B cell (primary cell): Measurements from ENCODE around the gene CAMKK2. TPM values are rescaled to one million over a fixed set of nuclear protein-coding genes. Genes with fewer than 3 reads are reported as not detected.

ENCODE experiments used
- ATAC-seq: fragments of 200-7000 bp; cut with Tn5 transposase; one replicate; pipeline ENCODE4 v1.10.0; 2021; ENCODE audit warnings: low read depth, mild to moderate bottlenecking, moderate number of reproducible peaks, moderate library complexity
- CTCF ChIA-PET: fragments of 350-600 bp; sonication (Branson Sonifier 250); formaldehyde crosslinking; loops from one replicate; lab custom pipeline; 2021; ENCODE audit warnings: antibody characterized with exemption, inconsistent platforms; lab: Charles Lee
- POLR2A ChIA-PET: fragments of 350-600 bp; sonication (Branson Sonifier 250); formaldehyde crosslinking; loops from one replicate; lab custom pipeline; 2021; ENCODE audit warnings: antibody characterized with exemption; lab: Charles Lee
- DNase-seq: peaks from one replicate; pipeline ENCODE4 v3.0.0; 2013
- H2AFZ ChIP-seq: 2 replicates; pipeline ENCODE4 v1.6.1; 2012; ENCODE audit warnings: mild to moderate bottlenecking, low read depth, low read length; ENCODE audit not compliant: insufficient read depth, poor library complexity, severe bottlenecking
- H3K27ac ChIP-seq, 2 donors: 1 replicate in 1 of 2; 2 replicates in 1 of 2; pipeline ENCODE4 v1.5.1; 2012 to 2013; ENCODE audit warnings: low read length in 2 of 2, mild to moderate bottlenecking in 2 of 2, moderate library complexity in 1 of 2
- H3K27me3 ChIP-seq, 4 experiments: fragments of 200-600 bp in 1 of 4; sonication (generic) in 1 of 4; replicated peaks in 1 of 4; 1 replicate in 2 of 4; 2 replicates in 2 of 4; pipeline versions ENCODE4 v1.6.1 to v1.7.0; 2013 to 2016; ENCODE audit warnings: low read length in 3 of 4, mild to moderate bottlenecking in 2 of 4, mixed read lengths in 1 of 4, moderate library complexity in 1 of 4; ENCODE audit not compliant: insufficient read depth in 4 of 4, control insufficient read depth in 3 of 4; ENCODE audit errors: control extremely low read depth in 1 of 4
- H3K36me3 ChIP-seq, 2 experiments: replicated peaks in 1 of 2; 1 replicate in 1 of 2; 2 replicates in 1 of 2; pipeline versions ENCODE4 v1.6.1 to v1.7.1; 2013; ENCODE audit warnings: low read length in 1 of 2; ENCODE audit not compliant: insufficient read depth in 2 of 2, control insufficient read depth in 1 of 2; ENCODE audit errors: control extremely low read depth in 1 of 2, extremely low read depth in 1 of 2
- H3K4me1 ChIP-seq, 2 donors: fragments of 200-600 bp in 1 of 2; sonication (generic) in 1 of 2; 1 replicate in 1 of 2; 2 replicates in 1 of 2; pipeline versions ENCODE4 v1.5.1 to v1.6.1; 2013 to 2017; ENCODE audit warnings: low read length in 2 of 2; ENCODE audit not compliant: control insufficient read depth in 2 of 2, insufficient read depth in 2 of 2
- H3K4me2 ChIP-seq: replicated peaks from 2 replicates; pipeline ENCODE3; 2012; ENCODE audit warnings: mild to moderate bottlenecking, low read depth, low read length; ENCODE audit not compliant: poor library complexity, severe bottlenecking
- H3K4me3 ChIP-seq, 5 experiments: fragments of 200-600 bp in 1 of 5; sonication (generic) in 1 of 5; 1 replicate in 3 of 5; 2 replicates in 2 of 5; pipeline versions ENCODE4 v1.5.1 to v1.7.0; 2011 to 2016; ENCODE audit warnings: low read length in 4 of 5, mild to moderate bottlenecking in 4 of 5, low read depth in 2 of 5, control low read depth in 1 of 5, moderate library complexity in 1 of 5; ENCODE audit not compliant: insufficient read depth in 1 of 5; ENCODE audit errors: control extremely low read depth in 1 of 5, extremely low read depth in 1 of 5
- H3K79me2 ChIP-seq: fragments of 200-600 bp; sonication (generic); one replicate; pipeline ENCODE4 v1.6.0; 2016; ENCODE audit warnings: low read length; ENCODE audit not compliant: control insufficient read depth, insufficient read depth
- H3K9ac ChIP-seq: fragments of 200-600 bp; sonication (generic); 2 replicates; pipeline ENCODE4 v1.6.1; 2017; ENCODE audit warnings: mild to moderate bottlenecking, low read length, moderate library complexity
- H3K9me3 ChIP-seq, 3 donors: one replicate each; pipeline versions ENCODE4 v1.6.1 to v1.7.1; 2013; ENCODE audit warnings: low read length in 2 of 3; ENCODE audit not compliant: control insufficient read depth in 2 of 3, insufficient read depth in 1 of 3; ENCODE audit errors: control extremely low read depth in 1 of 3
- H4K20me1 ChIP-seq: 2 replicates; pipeline ENCODE4 v1.6.0; 2012; ENCODE audit warnings: mild to moderate bottlenecking, low read length; ENCODE audit not compliant: insufficient read depth, control insufficient read depth, poor library complexity, severe bottlenecking
- H3K27ac Mint-ChIP-seq: one replicate; pipeline ENCODE4 v1.8.0; 2021; ENCODE audit warnings: mixed read lengths
- H3K27me3 Mint-ChIP-seq: one replicate; pipeline ENCODE4 v1.8.0; 2021; ENCODE audit warnings: mixed read lengths
- H3K4me1 Mint-ChIP-seq: one replicate; pipeline ENCODE4 v1.8.0; 2021; ENCODE audit warnings: mixed read lengths
- H3K4me3 Mint-ChIP-seq: one replicate; pipeline ENCODE4 v1.8.0; 2021; ENCODE audit warnings: mixed read lengths
- H3K9me3 Mint-ChIP-seq: one replicate; pipeline ENCODE4 v1.8.0; 2022; ENCODE audit warnings: mixed read lengths; ENCODE audit not compliant: insufficient read depth
- CTCF ChIP-seq: fragments of 200-600 bp; IDR thresholded peaks from one replicate; pipeline ENCODE4 v1.8.0; 2022; ENCODE audit warnings: antibody characterized with exemption, mild to moderate bottlenecking
- EZH2 ChIP-seq: IDR thresholded peaks from 2 replicates; pipeline ENCODE4 v1.6.1; 2012; ENCODE audit warnings: borderline replicate concordance, low read depth, mild to moderate bottlenecking, moderate library complexity, low read length; ENCODE audit not compliant: insufficient read depth, poor library complexity, severe bottlenecking
- WGBS: methylation state at CpG from one replicate; pipeline ENCODE4 v1.1.5; 2013; ENCODE audit warnings: missing lambda C conversion rate; ENCODE audit not compliant: insufficient coverage; 5-methylcytosine and 5-hydroxymethylcytosine counted together
- intact Hi-C: fragments of 100-400 bp; cut with micrococcal nuclease; formaldehyde crosslinking; loops from one replicate; pipeline ENCODE4 v1.10.0; 2022
- polyA plus RNA-seq: library from polyadenylated mRNA; depleted of rRNA; stranded (reverse); fragments of >200 nt; gene quantifications from 2 replicates; pipeline ENCODE4 v1.2.3, GENCODE V29; 2012
- total RNA-seq, 2 donors: library from RNA; stranded (reverse); fragments of 120-200 nt in 1 of 2; gene quantifications; 1 replicate in 1 of 2; 2 replicates in 1 of 2; pipeline versions ENCODE4 v1.2.3 to v1.2.4, GENCODE V29; 2013 to 2022

The CAMKK2 gene
- total and polyA plus RNA-seq, 2 donors (not counting 1 experiment from before 2014, with no cell fraction given): 9.7 to 17.1 TPM

GRCh38 chr12:121218588-121219352, 77.7 kb downstream of the CAMKK2 start:
- intact Hi-C loops: no loop called here
- no peak for ATAC-seq
- H3K4me3 ChIP-seq: no peak overlapping the region
- no peak for DNase-seq
- H3K4me1 Mint-ChIP-seq: peaks cover 19% of the 10 kb centered on the region
- H3K27ac ChIP-seq: no peak overlapping the region
- no peak overlapping the region for H3K9ac ChIP-seq
- peaks cover 13 to 14% of the 10 kb centered on the region in 2 donors for H3K4me1 ChIP-seq
- no peaks in the 10 kb centered on the region for H3K9me3 ChIP-seq
- 98% methylated on average over 13 of the region's 18 CpGs for WGBS
- ChIA-PET CTCF (interaction anchor here (0.5 to 1.6 kb wide), 2 partner anchors 20 to 517 kb away, joined by 4 to 5 read pairs; no protein-coding TSS in a partner anchor), POLR2A (no interaction called here)
- no peaks in the 10 kb centered on the region for H3K27me3 Mint-ChIP-seq
- no peak overlapping the region for H3K4me3 Mint-ChIP-seq
- no peak overlapping the region for H3K27ac Mint-ChIP-seq
- no peaks in the 10 kb centered on the region for H4K20me1 ChIP-seq
- no peak overlapping the region for H2AFZ ChIP-seq
- peaks cover 2 to 8% of the 10 kb centered on the region in 2 experiments for H3K36me3 ChIP-seq
- H3K4me2 ChIP-seq: no peak overlapping the region
- TF ChIP-seq EZH2 (no peak), CTCF (no peak)
- H3K9me3 Mint-ChIP-seq: no peaks in the 10 kb centered on the region
- no peaks in the 10 kb centered on the region for H3K27me3 ChIP-seq
- no peaks in the 10 kb centered on the region for H3K79me2 ChIP-seq

- no peaks in the 10 kb centered on the region for H4K20me1 ChIP-seq
- CTCF ChIA-PET: no interaction called here
- peaks cover 9% of the 10 kb centered on the region for H3K4me1 Mint-ChIP-seq
- TF ChIP-seq CTCF: no peak
- TF ChIP-seq EZH2: no peak
- no peaks in the 10 kb centered on the region for H3K27me3 ChIP-seq
- no peak for ATAC-seq
- H3K79me2 ChIP-seq: no peaks in the 10 kb centered on the region
- no peaks in the 10 kb centered on the region for H3K9me3 ChIP-seq
- H3K27me3 Mint-ChIP-seq: no peaks in the 10 kb centered on the region
- WGBS: 95% methylated on average over 5 of the region's 5 CpGs
- POLR2A ChIA-PET: interaction anchor here (0.6 to 0.7 kb wide), 2 partner anchors 10 to 1757 kb away, joined by 3 to 6 read pairs; no protein-coding TSS in a partner anchor
- no peak overlapping the region for H3K9ac ChIP-seq
- no peak overlapping the region for H3K4me3 Mint-ChIP-seq
- no peak for DNase-seq
- peaks cover 3 to 4% of the 10 kb centered on the region in 2 donors for H3K4me1 ChIP-seq
- H3K27ac ChIP-seq: no peak overlapping the region
- intact Hi-C loops: no loop called here
- no peak overlapping the region for H3K4me3 ChIP-seq
- no peak overlapping the region for H2AFZ ChIP-seq
- H3K36me3 ChIP-seq: peaks cover 2 to 8% of the 10 kb centered on the region in 2 experiments
- H3K27ac Mint-ChIP-seq: no peak overlapping the region
- no peak overlapping the region for H3K4me2 ChIP-seq
- H3K9me3 Mint-ChIP-seq: no peaks in the 10 kb centered on the region
Observed at GRCh38 chr12:121217761-121218160, 78.7 kb downstream of the CAMKK2 start.
